NCI-H446 (cell line): ENCODE measurements around the gene EPB41L4A.
A peak's percentile ranks its signal among the peaks of the same experiment; 100 is the strongest.
"Not testable (repeated sequence)": the region's sequence is repeated elsewhere in the genome, so short reads cannot be mapped to it uniquely, and the experiment has no call there.

Source experiments
- DNase-seq, 2 experiments: peaks; one replicate each; lab custom pipeline; 2025; lab: John Stamatoyannopoulos, UW

EPB41L4A gene

DNA sequence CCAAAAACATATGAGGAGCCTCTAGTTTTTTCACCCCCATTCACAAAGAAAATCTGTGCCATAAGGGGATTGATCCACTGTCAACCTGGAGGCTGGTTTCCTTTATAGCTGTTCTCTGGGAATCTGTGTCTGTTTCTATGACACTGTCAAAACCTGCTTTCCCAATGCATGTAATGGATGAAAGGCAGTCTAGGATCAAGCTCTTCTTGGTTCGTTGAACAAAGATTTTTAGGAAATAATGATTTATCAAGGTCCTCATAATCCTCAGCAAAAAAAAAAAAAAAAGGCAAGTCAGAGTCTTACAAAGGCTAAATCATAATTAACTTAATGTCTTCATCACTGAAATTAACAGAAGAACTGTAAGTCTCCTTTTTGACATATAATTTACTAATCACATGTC is 16.0 kb downstream of the EPB41L4A start:
- DNase-seq, result no peak

DNA sequence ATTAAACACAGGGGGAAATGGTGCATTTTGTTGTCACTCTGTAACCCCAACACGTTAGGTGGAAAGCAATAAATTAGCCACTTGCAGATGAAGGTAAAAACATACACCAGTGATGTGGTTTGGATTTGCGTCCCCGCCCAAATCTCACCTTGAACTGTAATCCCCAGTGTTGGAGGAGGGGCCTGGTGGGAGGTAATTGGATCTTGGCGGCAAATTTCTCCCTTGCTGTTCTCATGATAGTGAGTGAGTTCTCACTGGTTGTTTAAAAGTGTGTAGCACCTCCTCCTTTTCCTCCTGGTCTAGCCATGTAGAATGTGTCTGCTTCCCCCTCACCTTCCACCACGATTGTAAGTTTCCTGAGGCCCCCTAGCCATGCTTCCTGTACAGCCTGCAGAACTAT is 17.2 kb downstream of the EPB41L4A start:
- DNase-seq, result no peak

DNA sequence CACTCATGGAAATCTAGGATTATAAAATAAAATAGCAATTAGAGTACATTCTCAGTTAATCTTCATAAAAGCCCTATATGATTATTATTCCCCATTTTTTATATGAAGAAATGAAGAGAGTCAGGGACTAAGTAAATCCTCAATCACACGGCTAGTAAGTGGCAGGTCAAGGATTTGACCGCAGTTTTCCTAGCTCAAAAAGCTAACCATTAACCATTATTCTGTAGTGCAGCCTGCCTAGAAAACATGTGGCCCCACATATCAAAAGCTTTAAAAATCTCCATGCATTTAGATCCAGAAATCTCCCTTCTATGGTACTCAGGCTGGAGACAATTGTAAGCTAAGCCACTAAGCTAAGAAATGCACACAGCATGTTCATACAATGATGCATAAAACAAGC is 21.4 kb downstream of the EPB41L4A start:
- DNase-seq, result no peak

DNA sequence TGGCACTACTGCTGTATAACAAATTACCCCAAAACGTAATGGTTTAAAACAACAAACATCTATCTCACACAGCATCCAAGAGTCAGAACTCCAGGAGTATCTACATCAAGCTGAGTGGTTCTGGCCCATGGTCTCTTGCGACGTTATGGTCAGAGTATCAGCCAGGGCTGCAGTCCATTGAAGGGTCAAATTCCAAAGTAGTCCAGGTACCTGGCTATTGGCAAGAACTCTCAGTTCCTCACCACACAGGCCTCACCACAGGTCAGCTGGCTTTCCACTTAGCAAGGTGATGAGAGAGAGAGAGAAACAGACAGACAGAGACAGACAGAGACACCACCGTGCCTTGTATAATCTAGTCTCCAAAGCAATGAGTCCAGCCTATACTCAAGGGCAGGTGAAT is 22.6 kb downstream of the EPB41L4A start:
- DNase-seq, result no peak

DNA sequence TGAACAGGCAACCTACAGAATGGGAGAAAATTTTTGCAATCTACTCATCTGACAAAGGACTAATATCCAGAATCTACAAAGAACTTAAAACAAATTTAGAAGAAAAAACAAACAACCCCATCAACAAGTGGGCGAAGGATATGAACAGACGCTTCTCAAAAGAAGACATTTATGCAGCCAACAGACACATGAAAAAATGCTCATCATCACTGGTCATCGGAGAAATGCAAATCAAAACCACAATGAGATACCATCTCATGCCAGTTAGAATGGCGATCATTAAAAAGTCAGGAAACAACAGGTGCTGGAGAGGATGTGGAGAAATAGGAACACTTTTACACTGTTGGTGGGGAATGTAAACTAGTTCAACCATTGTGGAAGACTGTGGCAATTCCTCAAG is 23.8 kb downstream of the EPB41L4A start:
- not testable (repeated sequence) for DNase-seq

DNA sequence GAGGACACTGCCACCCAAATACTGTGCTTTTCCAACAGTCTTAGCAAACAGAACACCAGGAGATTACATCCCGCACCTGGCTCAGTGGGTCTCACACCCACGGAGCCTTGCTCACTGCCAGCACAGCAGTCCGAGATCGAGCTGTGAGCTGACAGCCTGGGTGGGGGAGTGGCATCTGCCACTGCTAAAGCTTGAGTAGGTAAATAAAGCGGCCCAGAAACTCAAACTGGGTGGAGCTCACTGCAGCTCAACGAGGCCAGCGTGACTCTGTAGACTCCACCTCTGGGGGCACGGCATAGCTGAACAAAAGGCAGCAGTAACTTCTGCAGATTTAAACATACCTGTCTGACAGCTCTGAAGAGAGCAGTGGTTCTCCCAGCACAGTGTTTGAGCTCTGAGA is 28.8 kb downstream of the EPB41L4A start:
- DNase-seq, result no peak

DNA sequence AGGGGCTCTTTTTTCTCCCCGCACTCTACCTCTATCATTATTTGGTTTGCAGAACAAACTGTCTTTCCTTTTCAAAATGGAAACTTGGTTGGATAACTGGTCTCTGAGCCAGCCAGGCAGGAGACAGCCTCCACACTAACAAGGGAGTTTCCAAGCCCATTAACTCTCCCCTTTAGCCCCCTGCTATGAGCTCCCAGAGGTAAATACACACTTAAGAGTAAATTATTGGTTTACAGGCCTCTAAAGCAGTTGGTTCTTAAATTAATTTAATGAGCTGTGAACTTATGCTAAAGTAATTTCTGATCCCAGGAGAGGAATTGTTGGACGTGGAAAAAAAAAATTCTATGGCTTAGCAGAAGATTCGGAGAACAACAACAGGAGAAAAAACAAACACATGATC is 30.3 kb downstream of the EPB41L4A start:
- peak in 1 of 2 experiments; percentile 9 for DNase-seq

DNA sequence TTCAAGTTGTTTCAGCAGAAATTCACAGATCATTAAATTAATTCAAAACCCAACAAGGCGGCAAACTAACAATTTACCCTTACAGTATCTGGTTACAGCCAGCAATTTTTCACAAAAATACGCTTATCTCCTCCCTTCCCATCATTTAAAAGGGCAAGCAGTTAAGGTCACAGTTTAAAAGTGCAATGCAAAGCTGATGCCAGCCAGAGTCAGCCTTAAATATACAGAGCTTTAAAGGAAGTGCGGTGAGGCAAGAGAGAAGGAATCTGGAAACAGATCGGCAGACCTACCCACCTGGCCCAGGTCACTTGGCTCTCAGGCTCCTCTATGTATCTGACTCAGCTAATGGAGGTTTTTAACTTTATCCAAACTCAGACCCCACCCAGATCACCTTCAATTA is 31.0 kb downstream of the EPB41L4A start:
- no peak for DNase-seq

DNA sequence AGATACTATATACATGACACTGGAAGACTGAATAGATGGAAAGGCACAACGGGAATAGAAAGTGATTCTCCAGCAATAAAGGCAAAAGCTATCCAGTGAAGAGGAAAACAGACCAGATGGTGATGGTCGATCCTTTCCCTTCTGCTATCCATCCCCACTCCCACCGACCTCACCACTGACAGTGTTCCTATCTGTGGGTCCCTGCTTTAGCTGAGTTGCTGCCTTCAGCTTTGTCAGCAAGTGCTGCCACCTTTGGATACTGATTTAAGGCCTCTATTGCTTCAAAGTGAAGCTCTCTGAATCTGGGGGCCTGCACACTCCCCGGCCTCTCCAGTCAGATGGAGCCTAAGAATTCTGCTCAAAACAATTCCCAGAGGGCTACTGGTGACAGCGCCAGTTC is 32.3 kb downstream of the EPB41L4A start:
- no peak for DNase-seq

DNA sequence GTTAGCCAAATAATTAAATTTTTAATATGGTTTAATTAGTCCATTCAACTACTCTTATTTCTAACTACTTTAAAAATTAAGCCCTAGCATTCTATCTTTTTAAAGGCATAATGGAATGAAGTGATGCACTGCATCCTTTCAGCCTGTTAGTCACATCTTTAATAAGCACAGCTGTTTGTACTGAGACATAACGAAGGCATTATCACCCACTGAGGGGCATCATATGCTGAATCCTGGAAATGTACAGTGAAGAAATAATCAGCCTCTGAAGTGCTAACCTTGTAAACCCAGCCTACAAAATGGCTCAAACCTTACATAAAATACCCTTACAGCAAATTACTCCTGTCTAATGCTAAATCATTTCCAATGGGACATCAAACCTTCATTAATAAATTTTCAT is 33.1 kb downstream of the EPB41L4A start:
- DNase-seq, result no peak

DNA sequence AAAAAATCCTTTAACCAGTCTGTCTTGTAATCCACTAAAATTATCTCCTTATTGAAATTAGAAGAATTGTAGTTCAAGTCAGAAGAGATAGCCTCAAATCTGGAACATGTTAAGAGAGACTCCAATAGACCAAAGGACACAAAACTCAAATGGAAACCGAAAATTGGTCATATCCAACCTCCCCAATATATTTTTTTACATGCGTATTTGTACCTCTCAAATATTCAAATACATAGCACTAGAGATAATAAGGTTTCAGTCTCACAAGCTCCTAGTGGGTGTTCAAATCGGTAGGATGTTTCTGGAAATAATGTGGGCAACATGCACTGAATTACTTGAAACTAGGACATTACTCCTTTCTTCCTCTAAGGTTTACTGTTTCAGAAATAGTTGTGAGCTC is 33.5 kb downstream of the EPB41L4A start:
- no peak for DNase-seq

DNA sequence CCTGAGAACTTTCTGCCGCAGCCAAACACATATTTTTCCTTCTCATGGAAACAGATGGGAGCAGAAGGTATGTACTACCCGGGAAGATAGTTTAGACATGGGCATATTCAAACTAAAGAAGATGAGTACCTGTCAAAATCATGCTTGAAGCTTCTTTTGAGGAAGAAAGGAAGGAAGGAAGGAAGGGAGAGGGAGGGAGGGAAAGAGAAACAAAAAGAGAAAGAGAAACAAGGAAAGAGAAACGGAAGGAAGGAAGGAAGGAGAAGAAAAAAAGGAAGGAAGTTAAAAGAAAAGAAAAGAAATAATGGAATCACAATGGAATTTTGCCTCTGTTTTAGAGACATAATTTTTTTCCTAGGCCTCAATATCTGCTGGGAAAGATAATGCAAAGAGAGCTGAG is 34.6 kb downstream of the EPB41L4A start:
- DNase-seq, result no peak

DNA sequence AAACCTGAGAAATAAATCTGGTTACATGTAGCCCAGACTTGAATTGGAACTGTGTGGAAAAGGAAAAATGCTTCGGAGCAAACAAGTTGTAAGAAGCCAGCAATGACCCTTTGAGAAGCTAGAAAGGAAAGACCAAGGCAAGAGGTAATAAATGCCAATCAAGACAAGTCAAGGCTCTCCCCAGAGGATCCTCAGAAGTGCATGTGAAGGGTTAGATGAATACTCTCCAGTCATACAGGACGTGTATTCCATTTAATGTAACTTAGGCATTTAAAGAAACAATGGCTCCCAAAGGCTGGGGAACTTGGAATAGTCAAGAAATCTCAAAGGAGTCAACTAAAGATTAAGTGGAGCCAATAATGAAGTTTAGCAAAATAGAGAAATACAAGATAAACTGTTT is 36.2 kb downstream of the EPB41L4A start:
- DNase-seq, result no peak

DNA sequence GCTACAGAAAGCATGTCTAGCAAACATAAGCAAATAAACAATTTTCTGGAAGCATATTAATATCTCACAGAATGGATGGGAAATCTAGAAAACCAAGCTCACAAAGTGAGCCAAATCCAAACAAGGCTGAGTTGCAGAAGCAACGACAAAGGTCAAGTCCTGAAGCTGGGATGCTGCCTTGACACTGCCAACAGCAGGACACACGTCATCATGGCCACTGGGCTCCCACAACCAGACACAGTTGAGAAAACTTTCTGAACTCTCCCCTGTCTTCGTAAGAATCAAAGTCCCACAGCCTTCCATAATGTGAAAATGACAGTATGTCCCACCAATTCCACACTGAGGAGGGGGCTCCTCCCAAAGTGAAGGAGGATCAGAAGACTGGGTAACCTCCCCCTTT is 37.6 kb downstream of the EPB41L4A start:
- DNase-seq, result no peak

DNA sequence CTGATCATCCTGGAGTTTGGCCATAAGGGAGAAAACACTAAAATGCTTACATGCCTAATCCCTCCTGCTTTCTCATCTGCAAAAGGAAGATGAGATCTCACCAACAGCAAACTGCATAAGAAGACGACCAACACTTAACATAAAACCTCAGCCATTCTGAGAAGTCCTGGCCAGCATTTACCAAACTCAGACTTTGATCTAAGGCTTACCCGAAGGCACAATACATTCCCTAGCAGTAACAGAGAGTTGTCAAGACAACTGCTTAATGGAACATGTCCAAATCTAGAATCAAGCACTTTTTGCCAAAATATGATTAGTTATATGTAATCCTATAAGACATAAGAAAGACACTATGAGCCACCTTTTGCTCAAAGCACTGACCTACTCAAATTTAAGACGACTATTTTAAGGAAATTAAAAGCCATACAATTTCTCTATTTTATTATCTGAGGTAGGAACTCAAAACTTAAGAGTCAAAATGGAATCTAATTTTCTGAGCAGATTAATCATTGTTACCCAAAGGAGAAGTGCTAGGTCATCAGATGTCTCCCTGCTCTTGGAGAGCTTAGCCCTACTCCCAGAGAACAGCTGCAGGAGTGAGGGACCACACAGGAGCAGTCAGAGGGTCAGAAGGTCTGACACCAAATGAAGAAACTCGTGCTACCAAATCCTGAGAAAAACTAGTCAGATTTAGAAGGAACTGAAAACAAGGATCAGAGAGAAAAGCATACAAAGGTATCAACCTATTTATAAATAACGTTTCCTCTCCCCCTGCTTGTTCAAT is 39.3 kb downstream of the EPB41L4A start:
- no peak for DNase-seq

DNA sequence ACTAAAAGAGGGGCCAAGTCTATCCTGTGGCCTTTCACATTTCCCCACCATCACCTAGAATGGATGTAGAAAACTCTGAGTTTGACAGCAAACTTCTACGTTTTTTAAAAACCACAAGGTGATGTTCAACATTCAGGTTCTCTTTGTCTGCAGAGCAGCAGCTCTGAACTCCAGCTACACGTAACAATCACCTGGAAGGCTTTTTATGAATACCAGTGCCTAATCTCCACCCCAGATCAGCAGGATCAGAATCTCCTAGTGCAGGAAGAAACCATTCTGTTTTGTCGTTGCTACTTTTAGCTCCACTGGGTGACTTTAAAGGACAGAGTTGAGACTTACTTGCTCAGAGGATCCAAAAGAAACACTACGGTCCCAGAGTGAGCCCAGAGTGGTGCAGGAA is 44.3 kb downstream of the EPB41L4A start:
- DNase-seq, result no peak

DNA sequence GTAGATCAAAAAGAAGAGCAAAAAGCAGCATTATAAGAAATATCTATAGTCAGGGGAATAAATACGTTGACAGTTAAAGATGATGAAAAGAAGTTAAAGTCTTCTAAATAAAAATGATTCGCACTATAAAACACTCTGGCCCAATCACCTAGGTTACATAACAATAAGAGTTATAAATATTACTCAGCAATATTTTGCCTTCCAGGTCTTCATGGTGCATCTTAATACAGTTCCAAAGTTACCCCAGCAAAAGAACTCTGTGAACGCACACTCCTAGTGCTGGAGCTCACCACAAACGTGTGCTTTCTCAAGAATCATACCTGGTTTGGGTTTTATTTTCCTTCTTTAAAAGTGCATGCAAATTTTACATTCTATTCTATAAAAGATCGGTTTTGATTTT is 44.7 kb downstream of the EPB41L4A start:
- no peak for DNase-seq

DNA sequence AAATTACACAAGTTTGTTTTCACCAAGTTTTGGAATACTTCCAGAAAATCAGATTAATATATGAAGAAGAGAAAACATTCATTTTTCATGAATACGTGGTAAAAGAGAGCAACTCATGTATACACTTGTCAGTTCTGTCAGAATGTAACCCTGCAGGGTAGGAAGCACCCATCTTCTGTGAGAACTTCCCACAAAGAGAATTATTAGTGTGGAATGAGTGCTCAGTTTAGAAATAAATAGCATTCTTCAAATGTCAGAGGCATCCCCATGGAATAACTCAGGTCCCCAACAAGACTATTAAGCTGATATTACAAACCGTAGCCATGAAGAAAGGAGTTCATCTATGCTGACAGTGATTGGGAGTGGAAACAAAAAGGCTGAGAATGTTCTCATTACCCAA is 45.2 kb downstream of the EPB41L4A start:
- no peak for DNase-seq

DNA sequence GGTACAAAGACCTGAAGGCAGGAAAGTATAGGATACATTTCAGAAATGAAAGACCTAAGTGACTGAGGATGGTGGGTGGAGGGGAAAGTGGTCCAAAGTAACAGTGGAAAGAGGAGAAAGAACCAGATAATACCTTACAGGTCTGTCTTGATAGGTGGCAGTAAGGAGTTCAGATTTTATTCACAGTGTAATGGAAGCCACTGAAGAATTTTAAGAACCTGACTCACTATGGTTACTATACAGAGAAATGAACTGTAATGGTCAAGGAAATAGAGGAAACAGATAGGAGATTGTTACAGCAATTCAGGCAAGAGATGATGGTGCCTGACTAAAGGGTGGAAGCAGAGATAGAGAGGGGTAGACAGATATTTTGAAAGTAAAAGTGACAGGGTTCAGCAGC is 46.5 kb downstream of the EPB41L4A start:
- DNase-seq, result no peak

DNA sequence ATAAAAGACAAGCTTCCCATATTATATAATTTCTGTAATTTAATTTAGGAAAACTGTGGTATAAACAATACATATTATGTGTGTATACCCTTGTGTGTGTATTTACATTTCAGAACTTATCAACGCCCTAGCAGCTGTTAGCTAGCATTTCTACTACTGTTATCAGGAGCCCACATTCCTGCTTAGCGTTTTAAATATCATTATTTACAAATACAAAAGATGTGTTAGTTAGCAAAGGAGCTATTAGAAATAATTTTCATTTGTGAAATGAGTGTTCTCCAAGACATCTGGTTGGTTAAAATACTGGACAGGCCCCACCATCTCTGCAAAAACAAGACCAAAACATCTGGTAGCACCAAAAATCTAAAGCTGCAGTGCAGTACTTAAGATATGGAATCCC is 48.0 kb downstream of the EPB41L4A start:
- no peak for DNase-seq

DNA sequence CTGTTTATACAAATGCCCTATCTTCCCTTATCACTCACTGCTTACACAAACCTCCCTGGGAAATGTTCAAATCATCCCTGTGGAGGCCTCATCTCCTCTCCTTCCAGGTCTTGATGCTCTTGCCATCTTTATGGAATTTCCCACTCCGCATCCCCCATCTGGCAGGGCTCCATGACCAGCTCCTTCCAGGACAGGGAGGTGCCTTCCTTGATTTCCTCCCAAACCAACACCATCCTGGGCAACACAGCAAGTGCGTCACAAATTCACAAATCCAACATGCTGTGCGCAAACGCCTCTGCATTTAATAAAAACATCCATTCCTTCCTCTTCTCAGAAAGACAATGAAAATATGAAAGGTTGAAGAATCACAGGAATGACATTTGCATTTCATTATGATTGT is 51.7 kb downstream of the EPB41L4A start:
- DNase-seq, result no peak

DNA sequence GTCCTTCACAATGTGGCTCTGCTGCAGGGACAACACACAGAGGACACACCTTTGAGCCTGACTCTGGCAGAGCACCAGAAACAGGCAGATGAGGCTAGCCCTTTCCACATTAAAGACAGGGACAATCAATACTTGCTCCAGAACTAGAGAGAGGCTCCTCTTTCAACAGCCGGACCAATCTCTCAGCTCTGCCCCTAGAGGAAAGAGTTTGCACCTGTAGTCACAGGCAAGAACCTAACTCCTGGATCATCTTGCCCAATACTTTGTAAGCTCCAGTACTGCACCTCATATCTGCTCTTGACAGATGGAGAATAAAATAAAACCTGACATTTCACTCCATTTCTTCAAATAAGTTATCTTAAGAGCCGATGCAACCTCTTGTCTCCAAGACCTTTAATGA is 52.1 kb downstream of the EPB41L4A start:
- no peak for DNase-seq

DNA sequence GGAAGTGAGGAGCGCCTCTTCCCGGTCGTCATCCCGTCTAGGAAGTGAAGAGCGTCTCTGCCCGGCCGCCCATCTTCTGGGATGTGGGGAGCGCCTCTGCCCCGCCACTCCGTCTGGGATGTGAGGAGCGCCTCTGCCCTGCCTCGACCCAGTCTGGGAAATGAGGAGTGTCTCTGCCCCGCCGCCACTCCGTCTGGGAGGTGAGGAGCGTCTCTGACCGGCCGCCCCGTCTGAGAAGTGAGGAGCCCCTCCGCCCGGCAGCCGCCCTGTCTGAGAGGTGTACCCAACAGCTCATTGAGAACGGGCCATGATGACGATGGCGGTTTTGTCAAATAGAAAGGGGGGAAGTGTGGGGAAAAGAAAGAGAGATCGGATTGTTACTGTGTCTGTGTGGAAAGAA is 58.3 kb downstream of the EPB41L4A start:
- not testable (repeated sequence) for DNase-seq

DNA sequence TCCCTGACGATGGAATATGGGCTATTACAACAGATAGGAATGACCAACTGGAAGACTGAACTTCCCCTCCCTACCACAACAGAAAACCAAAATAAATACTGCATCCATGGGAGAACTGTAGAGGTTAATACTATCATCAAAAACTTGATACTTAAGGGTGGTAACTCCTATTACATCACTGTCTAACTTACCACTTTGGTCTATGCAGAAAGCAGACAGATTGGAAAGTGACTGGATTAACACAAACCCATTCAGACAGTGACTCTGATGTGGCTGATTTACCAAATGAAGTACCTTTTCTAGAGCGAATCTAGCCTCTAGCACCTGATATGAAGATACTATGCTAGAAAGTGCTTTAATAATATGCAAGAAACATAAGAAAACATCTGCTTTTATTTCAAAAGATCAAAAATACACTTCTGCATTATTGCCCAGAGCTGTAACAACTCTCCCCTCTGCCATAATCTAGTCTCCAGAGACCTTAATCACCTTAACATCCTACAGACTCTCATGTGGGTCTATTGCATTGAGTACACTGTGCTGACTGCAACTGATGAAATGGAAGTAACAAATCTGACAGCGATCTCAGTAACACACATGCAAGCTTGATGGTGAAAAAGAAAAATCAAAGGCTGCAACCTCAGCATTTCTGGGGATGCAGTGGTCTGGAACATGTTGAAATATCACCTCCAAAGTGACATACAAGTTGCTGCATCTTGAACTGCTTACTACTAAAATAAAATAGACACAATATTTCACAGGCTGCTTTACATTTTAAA is 62.7 kb downstream of the EPB41L4A start:
- no peak for DNase-seq
